Lower lobe of right lung (tissue), 2 donors: Measurements from ENCODE around the gene EMD. TPM values are rescaled to one million over a fixed set of nuclear protein-coding genes. Genes with fewer than 3 reads are reported as not detected.
"Not testable (repeated sequence)": the region's sequence is repeated elsewhere in the genome, so short reads cannot be mapped to it uniquely, and the experiment has no call there.

ENCODE experiments used
- ATAC-seq, 2 donors: fragments of 200-7000 bp; cut with Tn5 transposase; one replicate each; pipeline ENCODE4 v1.9.1; 2020 to 2022; ENCODE audit warnings: mild to moderate bottlenecking in 2 of 2, moderate library complexity in 2 of 2
- DNase-seq: peaks from one replicate; pipeline ENCODE4 v3.0.0-alpha.2; 2020
- H3K27ac ChIP-seq: fragments of 200-600 bp; one replicate; pipeline ENCODE4 v1.8.0; 2022
- H3K27me3 ChIP-seq: fragments of 200-600 bp; one replicate; pipeline ENCODE4 v1.8.0; 2022; ENCODE audit warnings: low read depth
- H3K36me3 ChIP-seq: fragments of 200-600 bp; one replicate; pipeline ENCODE4 v1.8.0; 2022; ENCODE audit warnings: mild to moderate bottlenecking
- H3K4me1 ChIP-seq: fragments of 200-600 bp; one replicate; pipeline ENCODE4 v1.8.0; 2022
- H3K4me3 ChIP-seq: fragments of 200-600 bp; one replicate; pipeline ENCODE4 v1.8.0; 2022; ENCODE audit warnings: mild to moderate bottlenecking
- H3K9me3 ChIP-seq: fragments of 200-600 bp; one replicate; pipeline ENCODE4 v1.8.0; 2022
- CTCF ChIP-seq: fragments of 200-600 bp; IDR thresholded peaks from one replicate; pipeline ENCODE4 v1.8.0; 2022; ENCODE audit warnings: antibody characterized with exemption, mild to moderate bottlenecking
- intact Hi-C: fragments of 100-400 bp; cut with DNase I; formaldehyde crosslinking; loops from one replicate; pipeline ENCODE4 v1.11.0; 2022
- long read RNA-seq: library from polyadenylated mRNA; unstranded; transcript quantifications from one replicate; pipeline ENCODE4 v2.0.0, GENCODE V29; 2021
- total RNA-seq: library from RNA; stranded (reverse); fragmentation: NEBNext Ultra II Directional; extraction: Animal tissue kit (Norgen Biotek cat#: 25700); gene quantifications from one replicate; pipeline ENCODE4 v1.2.1, GENCODE V29; 2021
- donor health status: DM: no; HTN: yes; CAD: no; lungs with severe emphysema.

Gene EMD
- total RNA-seq: 50.9 TPM
- long read RNA-seq, transcript EMD-202 (6 exons, 1,379 nt): major isoform, 17 of 24 reads
- long read RNA-seq, partial matches to known transcripts: 3 of 24 reads
- long read RNA-seq, other reads (novel, unspliced or antisense): 3 of 24 reads

- Histone ChIP-seq H3K27me3 (no peaks in the 10 kb centered on the region), H3K4me1 (peaks cover 23% of the 10 kb centered on the region), H3K4me3 (peak within 1 kb of the TSS; percentile 69), H3K9me3 (no peaks in the 10 kb centered on the region), H3K36me3 (peaks cover 5% of the 10 kb centered on the region), H3K27ac (peak within 1 kb of the TSS; percentile 98)
- peak; percentile 92 to 95 for ATAC-seq
- no peak for TF ChIP-seq CTCF
- intact Hi-C loops: no loop called here
- peak; percentile 99 for DNase-seq
Measured at GRCh38 chrX:154378799-154379568, at the start of gene EMD. Gene EMD (plus strand): TSS chrX:154379295. CDS start chrX:154379485, 190 bp downstream.

- peaks cover 1% of the 10 kb centered on the region for H3K4me1 ChIP-seq
- H3K27me3 ChIP-seq: no peaks in the 10 kb centered on the region
- intact Hi-C loops: no loop called here
- no peak for TF ChIP-seq CTCF
- H3K27ac ChIP-seq: no peak overlapping the region
- no peak overlapping the region for H3K4me3 ChIP-seq
- H3K9me3 ChIP-seq: no peaks in the 10 kb centered on the region
- no peaks in the 10 kb centered on the region for H3K36me3 ChIP-seq
- ATAC-seq (no peak), DNase-seq (no peak)
Measured at GRCh38 chrX:154332561-154332960, 46.5 kb upstream of the EMD start.

GRCh38 chrX:154333116-154333515 is 46.0 kb upstream of the EMD start:
- no peak overlapping the region for H3K4me3 ChIP-seq
- TF ChIP-seq CTCF: no peak
- intact Hi-C loops: no loop called here
- no peaks in the 10 kb centered on the region for H3K27me3 ChIP-seq
- no peak for DNase-seq
- no peaks in the 10 kb centered on the region for H3K9me3 ChIP-seq
- ATAC-seq: no peak
- H3K4me1 ChIP-seq: no peaks in the 10 kb centered on the region
- no peak overlapping the region for H3K27ac ChIP-seq
- H3K36me3 ChIP-seq: no peaks in the 10 kb centered on the region

- intact Hi-C loops: no loop called here
- no peaks in the 10 kb centered on the region for H3K36me3 ChIP-seq
- H3K27ac ChIP-seq: no peak overlapping the region
- ATAC-seq (no peak), DNase-seq (no peak)
- TF ChIP-seq CTCF: no peak
- H3K9me3 ChIP-seq: no peaks in the 10 kb centered on the region
- no peak overlapping the region for H3K4me3 ChIP-seq
- H3K4me1 ChIP-seq: no peaks in the 10 kb centered on the region
- H3K27me3 ChIP-seq: no peaks in the 10 kb centered on the region
Measured at GRCh38 chrX:154333837-154334271, 45.2 kb upstream of the EMD start.

- no peak overlapping the region for H3K4me3 ChIP-seq
- no peaks in the 10 kb centered on the region for H3K4me1 ChIP-seq
- no peaks in the 10 kb centered on the region for H3K9me3 ChIP-seq
- intact Hi-C loops: no loop called here
- no peaks in the 10 kb centered on the region for H3K36me3 ChIP-seq
- H3K27ac ChIP-seq: no peak overlapping the region
- ATAC-seq: no peak
- no peaks in the 10 kb centered on the region for H3K27me3 ChIP-seq
- no peak for DNase-seq
- no peak for TF ChIP-seq CTCF
Measured at GRCh38 chrX:154334496-154334895, 44.6 kb upstream of the EMD start.

- intact Hi-C loops, H3K4me1 ChIP-seq, H3K9me3 ChIP-seq, DNase-seq, H3K27me3 ChIP-seq, H3K36me3 ChIP-seq, H3K4me3 ChIP-seq: not testable (repeated sequence)
- ATAC-seq: peak; percentile 90 to 93
- H3K27ac ChIP-seq: peak overlapping the region; percentile 74
Measured at GRCh38 chrX:154341399-154342298, 37.4 kb upstream of the EMD start.

- H3K27me3 ChIP-seq, H3K4me3 ChIP-seq, H3K36me3 ChIP-seq, DNase-seq, H3K9me3 ChIP-seq, H3K4me1 ChIP-seq, H3K27ac ChIP-seq, intact Hi-C loops: not testable (repeated sequence)
- ATAC-seq: peak; percentile 0 to 2
Measured at GRCh38 chrX:154343063-154343462, 36.0 kb upstream of the EMD start.

- peak; percentile 51 to 66 for ATAC-seq
- DNase-seq, intact Hi-C loops, H3K4me1 ChIP-seq, H3K27ac ChIP-seq, H3K4me3 ChIP-seq, H3K9me3 ChIP-seq, H3K27me3 ChIP-seq, H3K36me3 ChIP-seq: not testable (repeated sequence)
Measured at GRCh38 chrX:154343620-154344019, 35.5 kb upstream of the EMD start.
